Omental fat pad (tissue), 4 donors: Measurements from ENCODE around the gene BAD. TPM values are rescaled to one million over a fixed set of nuclear protein-coding genes. Genes with fewer than 3 reads are reported as not detected.

Experiments used
- ATAC-seq: fragments of 150-250 bp; one replicate; pipeline ENCODE4 v1.9.1; 2016; ENCODE audit warnings: mild to moderate bottlenecking, moderate library complexity; ENCODE audit not compliant: low FRiP score
- DNase-seq: peaks from one replicate; pipeline ENCODE4 v3.0.0-alpha.2; 2019; ENCODE audit warnings: low spot score
- small RNA-seq: library from RNA; depleted of rRNA; stranded (forward); fragments of <200 nt; gene quantifications from one replicate; pipeline ENCODE3, GENCODE V24; 2016
- total RNA-seq, 4 donors: library from RNA; depleted of rRNA; stranded (reverse); fragments of >200 nt; gene quantifications; one replicate each; pipeline ENCODE4 v1.1.0, GENCODE V29; 2016
- TF ChIP-seq, protein P1 (sequence below), 3 donors: fragments of 450-650 bp; IDR thresholded peaks; one replicate each; pipeline ENCODE4 v1.5.1; 2016 to 2017; ENCODE audit warnings: antibody characterized with exemption in 3 of 3, mild to moderate bottlenecking in 3 of 3, moderate library complexity in 2 of 3

Gene BAD
- total RNA-seq, 4 donors from 2014 or later = 47.9 to 89.7 (median 78.8) TPM

- ATAC-seq (no peak), DNase-seq (no peak)
- TF ChIP-seq, protein P1, sequence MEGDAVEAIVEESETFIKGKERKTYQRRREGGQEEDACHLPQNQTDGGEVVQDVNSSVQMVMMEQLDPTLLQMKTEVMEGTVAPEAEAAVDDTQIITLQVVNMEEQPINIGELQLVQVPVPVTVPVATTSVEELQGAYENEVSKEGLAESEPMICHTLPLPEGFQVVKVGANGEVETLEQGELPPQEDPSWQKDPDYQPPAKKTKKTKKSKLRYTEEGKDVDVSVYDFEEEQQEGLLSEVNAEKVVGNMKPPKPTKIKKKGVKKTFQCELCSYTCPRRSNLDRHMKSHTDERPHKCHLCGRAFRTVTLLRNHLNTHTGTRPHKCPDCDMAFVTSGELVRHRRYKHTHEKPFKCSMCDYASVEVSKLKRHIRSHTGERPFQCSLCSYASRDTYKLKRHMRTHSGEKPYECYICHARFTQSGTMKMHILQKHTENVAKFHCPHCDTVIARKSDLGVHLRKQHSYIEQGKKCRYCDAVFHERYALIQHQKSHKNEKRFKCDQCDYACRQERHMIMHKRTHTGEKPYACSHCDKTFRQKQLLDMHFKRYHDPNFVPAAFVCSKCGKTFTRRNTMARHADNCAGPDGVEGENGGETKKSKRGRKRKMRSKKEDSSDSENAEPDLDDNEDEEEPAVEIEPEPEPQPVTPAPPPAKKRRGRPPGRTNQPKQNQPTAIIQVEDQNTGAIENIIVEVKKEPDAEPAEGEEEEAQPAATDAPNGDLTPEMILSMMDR (IDR thresholded peaks at IDR 0.05) = no peak
Measured at GRCh38 chr11:64223001-64223651, 61.3 kb downstream of the BAD start.

DNA sequence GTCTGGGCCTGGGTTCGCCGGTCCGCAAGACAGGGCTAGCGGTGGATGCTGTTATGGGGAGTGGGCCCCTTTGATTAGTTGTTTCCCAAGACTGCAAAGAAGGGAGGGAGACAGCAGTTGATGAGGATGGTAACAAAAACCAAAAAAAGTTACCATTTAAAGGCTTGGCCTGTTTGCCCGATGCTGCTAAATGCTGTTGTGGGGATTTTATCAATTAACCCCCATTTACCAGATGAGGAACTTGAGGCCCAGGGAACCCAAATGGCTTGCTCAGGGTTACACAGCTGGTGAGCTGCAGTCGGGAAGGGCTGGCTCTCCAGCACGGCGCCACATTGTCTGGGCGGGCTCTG, 61.8 kb downstream of the BAD start:
- ATAC-seq = no peak
- TF ChIP-seq, protein P1 (IDR thresholded peaks at IDR 0.05) = no peak
- no peak for DNase-seq

- DNase-seq = no peak
- ATAC-seq = no peak
- TF ChIP-seq, protein P1 (IDR thresholded peaks at IDR 0.05) = no peak
Measured at GRCh38 chr11:64220798-64221197, 63.7 kb downstream of the BAD start.

GRCh38 chr11:64220271-64220670, 64.2 kb downstream of the BAD start:
- TF ChIP-seq, protein P1 (IDR thresholded peaks at IDR 0.05) = no peak
- ATAC-seq (no peak), DNase-seq (no peak)

Small RNA genes within 50 kb of the gene (small RNA-seq; reads per million reads assigned to genes)
- gene RF00019 = not detected

Other genes starting within 250 kb of the BAD start
- gene FLRT1, start 248.7 kb downstream of the BAD start, total RNA-seq = not detected
- 10 to 100 TPM; 13.8 to 40.9 (median 26.2) TPM for gene MACROD1, start 118.6 kb downstream of the BAD start, total RNA-seq
- gene STIP1, start 98.5 kb downstream of the BAD start, total RNA-seq = 100 to 1,000 TPM in 2 of 4 donors, 10 to 100 TPM in 2; 73.0 to 174 (median 135) TPM
- gene FERMT3, start 77.9 kb downstream of the BAD start, total RNA-seq = 100 to 1,000 TPM in 1 of 4 donors, 10 to 100 TPM in 3; 35.0 to 101 (median 45.6) TPM
- 10 to 100 TPM; 26.3 to 56.6 (median 37.3) TPM for gene TRPT1, start 58.5 kb downstream of the BAD start, total RNA-seq
- 10 to 100 TPM; 22.8 to 47.8 (median 38.0) TPM for gene NUDT22, start 58.4 kb downstream of the BAD start, total RNA-seq
- gene DNAJC4, start 54.1 kb downstream of the BAD start, total RNA-seq = 10 to 100 TPM; 19.2 to 25.8 (median 21.6) TPM
- gene VEGFB, start 50.1 kb downstream of the BAD start, total RNA-seq = 100 to 1,000 TPM in 3 of 4 donors, 10 to 100 TPM in 1; 89.2 to 172 (median 149) TPM
- gene FKBP2, start 43.6 kb downstream of the BAD start, total RNA-seq = 10 to 100 TPM; 41.8 to 78.5 (median 49.5) TPM
- 100 to 1,000 TPM in 1 of 4 donors, 10 to 100 TPM in 3; 95.0 to 140 (median 97.9) TPM for gene PPP1R14B, start 37.7 kb downstream of the BAD start, total RNA-seq
- 10 to 100 TPM; 14.7 to 26.5 (median 19.7) TPM for gene PLCB3, start 33.1 kb downstream of the BAD start, total RNA-seq
- 10 to 100 TPM in 3 of 4 donors, 1 to 10 TPM in 1; 8.2 to 20.6 (median 12.7) TPM for gene GPR137, start 1.2 kb upstream of the BAD start, total RNA-seq
- gene KCNK4, start 6.6 kb upstream of the BAD start, total RNA-seq = not detected
- not detected for gene CATSPERZ, start 15.7 kb upstream of the BAD start, total RNA-seq
- 10 to 100 TPM; 32.1 to 50.8 (median 44.6) TPM for gene ESRRA, start 20.9 kb upstream of the BAD start, total RNA-seq
- gene TRMT112, start 32.9 kb upstream of the BAD start, total RNA-seq = 100 to 1,000 TPM; 180 to 263 (median 215) TPM
- gene PRDX5, start 33.5 kb upstream of the BAD start, total RNA-seq = 100 to 1,000 TPM; 174 to 263 (median 238) TPM
- gene CCDC88B, start 55.5 kb upstream of the BAD start, total RNA-seq = 10 to 100 TPM in 2 of 4 donors, 1 to 10 TPM in 2; 6.2 to 24.1 (median 10.3) TPM
- 10 to 100 TPM; 15.7 to 64.2 (median 28.1) TPM for gene RPS6KA4, start 74.5 kb upstream of the BAD start, total RNA-seq